ENCODE results near the gene LHX6. TPM values are rescaled to one million over a fixed set of nuclear protein-coding genes. Genes with fewer than 3 reads are reported as not detected.

Gene LHX6
- total RNA-seq, 1 experiment from 2014 or later: 1.5 TPM

- H3K4me3 Mint-ChIP-seq: no peak overlapping the region
These were observed 48.1 kb downstream of the LHX6 start for GRCh38 chr9:122180633-122181032.

GRCh38 chr9:122179690-122180074, 49.1 kb downstream of the LHX6 start:
- CTCF ChIA-PET: no interaction called here
- Mint-ChIP-seq H3K27ac (no peak overlapping the region), H3K4me1 (no peaks in the 10 kb centered on the region), H3K36me3 (no peaks in the 10 kb centered on the region), H3K9me3 (no peaks in the 10 kb centered on the region), H3K4me3 (no peak overlapping the region), H3K27me3 (ENCODE audit: low read depth) (no peaks in the 10 kb centered on the region; the same call in 1 of the 2 replicates)
- TF ChIP-seq GABPB1 (CRISPR knock-in tag; IDR thresholded peaks at IDR 0.05) (0 out of 2 replicates have a peak, but pooled peaks have one; percentile 12), RELA (CRISPR knock-in tag; IDR thresholded peaks at IDR 0.05; ENCODE audit: borderline replicate concordance) (no peak)
- DNase-seq (ENCODE audit: low spot score) (no peak), ATAC-seq (no peak)
- POLR2A ChIA-PET: no interaction called here

More at GRCh38 chr9:122180633-122181032, 48.1 kb downstream of the LHX6 start:
- Mint-ChIP-seq H3K36me3 (no peaks in the 10 kb centered on the region), H3K27me3 (ENCODE audit: low read depth) (no peaks in the 10 kb centered on the region; the same call in 1 of the 2 replicates), H3K4me1 (no peaks in the 10 kb centered on the region), H3K27ac (no peak overlapping the region), H3K9me3 (no peaks in the 10 kb centered on the region)
- CTCF ChIA-PET: no interaction called here
- DNase-seq (ENCODE audit: low spot score) (no peak), ATAC-seq (no peak)
- TF ChIP-seq ZNF671 (CRISPR knock-in tag; IDR thresholded peaks at IDR 0.05) (no peak), CTCF (IDR thresholded peaks at IDR 0.05) (no peak), FOXP1 (CRISPR knock-in tag; IDR thresholded peaks at IDR 0.05; ENCODE audit: borderline replicate concordance) (no peak), HMGXB4 (CRISPR knock-in tag; IDR thresholded peaks at IDR 0.05) (no peak), ZNF317 (CRISPR knock-in tag; IDR thresholded peaks at IDR 0.05; ENCODE audit: borderline replicate concordance, low read depth) (no peak), MXD4 (CRISPR knock-in tag; IDR thresholded peaks at IDR 0.05; ENCODE audit: borderline replicate concordance) (no peak), PRDM15 (CRISPR knock-in tag; IDR thresholded peaks at IDR 0.05) (no peak), ZNF416 (CRISPR knock-in tag; IDR thresholded peaks at IDR 0.05) (no peak), MAX (CRISPR knock-in tag; IDR thresholded peaks at IDR 0.05) (no peak), GRHL2 (CRISPR knock-in tag; IDR thresholded peaks at IDR 0.05; ENCODE audit: insufficient replicate concordance, severe bottlenecking) (no peak)
- POLR2A ChIA-PET: no interaction called here

- no peaks in the 10 kb centered on the region for H3K4me1 Mint-ChIP-seq
- H3K36me3 Mint-ChIP-seq: no peaks in the 10 kb centered on the region
- CTCF ChIA-PET: no interaction called here
- ATAC-seq (no peak), DNase-seq (ENCODE audit: low spot score) (no peak)
- peaks cover under 1% of the 10 kb centered on the region; the same call in 1 of the 2 replicates for H3K27me3 Mint-ChIP-seq (ENCODE audit: low read depth)
- H3K9me3 Mint-ChIP-seq: no peaks in the 10 kb centered on the region
- no peak overlapping the region for H3K4me3 Mint-ChIP-seq
- POLR2A ChIA-PET: no interaction called here
- no peak overlapping the region for H3K27ac Mint-ChIP-seq
- TF ChIP-seq ZNF281 (CRISPR knock-in tag; IDR thresholded peaks at IDR 0.05): no peak
- TF ChIP-seq GABPB1 (CRISPR knock-in tag; IDR thresholded peaks at IDR 0.05): no peak
- no peak for TF ChIP-seq CREB1 (CRISPR knock-in tag; IDR thresholded peaks at IDR 0.05)
- no peak for TF ChIP-seq ZNF425 (CRISPR knock-in tag; conservative IDR thresholded peaks at IDR 0.05)
- no peak for TF ChIP-seq MXD4 (CRISPR knock-in tag; IDR thresholded peaks at IDR 0.05; ENCODE audit: borderline replicate concordance)
- TF ChIP-seq USF1 (CRISPR knock-in tag; IDR thresholded peaks at IDR 0.05): no peak
- TF ChIP-seq ELF4 (CRISPR knock-in tag; IDR thresholded peaks at IDR 0.05; ENCODE audit: low read depth): no peak
- no peak for TF ChIP-seq JAZF1 (CRISPR knock-in tag; IDR thresholded peaks at IDR 0.05)
These were observed 49.6 kb downstream of the LHX6 start for GRCh38 chr9:122179054-122179689.

Data from WTC11 (cell line).